OCI-LY7 (cell line): ENCODE results near the gene PATJ. TPM values are rescaled to one million over a fixed set of nuclear protein-coding genes. Genes with fewer than 3 reads are reported as not detected.

ENCODE experiments used
- BruUV-seq: library from RNA; stranded (reverse); fragments of 400-500 nt; replicated peaks from 2 replicates; lab custom pipeline; 2021; lab: Mats Ljungman, UMichigan
- CTCF ChIA-PET: fragments of 300-600 bp; sonication (Branson Sonifier 250); formaldehyde crosslinking; loops from one replicate; lab custom pipeline; 2022; ENCODE audit warnings: antibody characterized with exemption; ENCODE audit not compliant: unreplicated experiment; lab: Charles Lee
- POLR2A ChIA-PET: fragments of 300-600 bp; sonication (Branson Sonifier 250); formaldehyde crosslinking; loops from one replicate; lab custom pipeline; 2022; ENCODE audit warnings: antibody characterized with exemption; lab: Charles Lee
- DNase-seq: peaks from one replicate; pipeline ENCODE4 v3.0.0-alpha.2; 2015; ENCODE audit warnings: low spot score
- H2AFZ ChIP-seq: fragments of 200-600 bp; sonication (generic), shearing (Covaris generic); 2 replicates; pipeline ENCODE4 v1.6.1; 2014; ENCODE audit warnings: mild to moderate bottlenecking, antibody characterized with exemption, low read length, moderate library complexity
- H3K27ac ChIP-seq: fragments of 200-600 bp; sonication (generic); 2 replicates; pipeline ENCODE4 v1.5.1; 2014; ENCODE audit warnings: mixed run types, low read depth, mild to moderate bottlenecking, moderate library complexity, low read length, inconsistent platforms; ENCODE audit not compliant: poor library complexity, severe bottlenecking
- H3K36me3 ChIP-seq: fragments of 200-600 bp; sonication (generic); 2 replicates; pipeline ENCODE4 v1.6.1; 2014; ENCODE audit warnings: mild to moderate bottlenecking, antibody characterized with exemption, low read length, moderate library complexity, mixed read lengths; ENCODE audit not compliant: insufficient read depth
- H3K4me1 ChIP-seq: fragments of 200-600 bp; sonication (generic); 2 replicates; pipeline ENCODE4 v1.5.1; 2014; ENCODE audit warnings: mild to moderate bottlenecking, low read length; ENCODE audit not compliant: insufficient read depth, poor library complexity, severe bottlenecking
- H3K4me2 ChIP-seq: fragments of 200-600 bp; sonication (generic); 2 replicates; pipeline ENCODE4 v1.6.1; 2014; ENCODE audit warnings: mild to moderate bottlenecking, low read length
- H3K4me3 ChIP-seq: fragments of 200-600 bp; sonication (generic); 2 replicates; pipeline ENCODE4 v1.5.1; 2014; ENCODE audit warnings: mild to moderate bottlenecking, low read depth, low read length; ENCODE audit not compliant: poor library complexity, severe bottlenecking
- H3K79me2 ChIP-seq: fragments of 200-600 bp; sonication (generic); 2 replicates; pipeline ENCODE4 v1.6.1; 2016; ENCODE audit warnings: low read depth, mild to moderate bottlenecking, low read length, moderate library complexity, mixed read lengths; ENCODE audit not compliant: insufficient read depth
- H3K9me2 ChIP-seq: fragments of 200-600 bp; sonication (generic); 2 replicates; pipeline ENCODE4 v1.6.1; 2016; ENCODE audit warnings: mild to moderate bottlenecking, low read length, mixed read lengths; ENCODE audit not compliant: insufficient read depth
- H3K9me3 ChIP-seq: fragments of 200-600 bp; sonication (generic); 2 replicates; pipeline ENCODE4 v1.6.1; 2014; ENCODE audit warnings: mild to moderate bottlenecking, mixed run types, low read length, mixed read lengths
- H4K20me1 ChIP-seq: fragments of 200-600 bp; sonication (generic); 2 replicates; pipeline ENCODE4 v1.6.1; 2014; ENCODE audit warnings: mild to moderate bottlenecking, antibody characterized with exemption, low read length, moderate library complexity, mixed read lengths; ENCODE audit not compliant: insufficient read depth
- EZH2phosphoT487 ChIP-seq: fragments of 200-600 bp; sonication (generic); IDR thresholded peaks from 2 replicates; pipeline ENCODE4 v1.6.1; 2018; ENCODE audit warnings: low read depth, borderline replicate concordance, mild to moderate bottlenecking, mixed run types, antibody characterized with exemption, low read length, moderate library complexity, mixed read lengths
- intact Hi-C: fragments of 100-400 bp; cut with micrococcal nuclease; formaldehyde crosslinking; loops from one replicate; pipeline ENCODE4 v1.10.0; 2022; ENCODE audit not compliant: unreplicated experiment
- total RNA-seq, 2 experiments: library from RNA; depleted of rRNA in 1 of 2; stranded (reverse); fragments of >200 nt in 1 of 2; shearing (Covaris generic) in 1 of 2; gene quantifications; 2 replicates each; pipeline ENCODE4 v1.2.3, GENCODE V29; 2014 to 2022
- TF ChIP-seq, protein P1 (sequence below): fragments of 200-600 bp; sonication (generic); conservative IDR thresholded peaks from 2 replicates; pipeline ENCODE4 v1.5.1; 2014; ENCODE audit warnings: mild to moderate bottlenecking, antibody characterized with exemption, low read length, moderate library complexity, mixed read lengths

The PATJ gene
- total RNA-seq, 2 experiments from 2014 or later, result 0.95 to 4.0 TPM

- no peak overlapping the region for H3K4me3 ChIP-seq
Measured at GRCh38 chr1:62040973-62041372, 298.7 kb downstream of the PATJ start.

DNA sequence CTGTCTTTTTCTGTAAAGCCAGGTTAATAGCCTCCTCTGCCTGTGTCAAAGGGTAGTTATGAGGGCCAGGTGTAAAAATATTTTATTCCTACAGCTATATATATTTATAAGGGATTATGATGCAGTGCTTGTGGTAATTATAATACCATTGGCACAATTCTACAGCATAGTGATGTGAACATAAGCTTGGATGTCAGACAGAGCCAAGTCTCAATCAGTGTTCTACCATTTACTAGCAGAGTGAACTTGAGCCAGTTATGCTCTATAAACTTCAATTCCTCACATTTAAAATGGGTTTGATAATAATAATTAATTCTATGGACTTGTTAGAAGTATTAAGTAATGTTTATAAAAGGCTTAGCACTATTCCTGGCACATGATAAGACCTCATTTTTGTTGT, 300.9 kb downstream of the PATJ start:
- Histone ChIP-seq H3K4me1 (no peaks in the 10 kb centered on the region), H2AFZ (no peak overlapping the region), H3K4me3 (no peak overlapping the region), H4K20me1 (no peaks in the 10 kb centered on the region), H3K9me3 (no peaks in the 10 kb centered on the region), H3K79me2 (no peaks in the 10 kb centered on the region), H3K9me2 (no peaks in the 10 kb centered on the region), H3K4me2 (no peak overlapping the region), H3K36me3 (no peaks in the 10 kb centered on the region), H3K27ac (no peak overlapping the region)
- no peak for TF ChIP-seq EZH2phosphoT487
- TF ChIP-seq, protein P1, sequence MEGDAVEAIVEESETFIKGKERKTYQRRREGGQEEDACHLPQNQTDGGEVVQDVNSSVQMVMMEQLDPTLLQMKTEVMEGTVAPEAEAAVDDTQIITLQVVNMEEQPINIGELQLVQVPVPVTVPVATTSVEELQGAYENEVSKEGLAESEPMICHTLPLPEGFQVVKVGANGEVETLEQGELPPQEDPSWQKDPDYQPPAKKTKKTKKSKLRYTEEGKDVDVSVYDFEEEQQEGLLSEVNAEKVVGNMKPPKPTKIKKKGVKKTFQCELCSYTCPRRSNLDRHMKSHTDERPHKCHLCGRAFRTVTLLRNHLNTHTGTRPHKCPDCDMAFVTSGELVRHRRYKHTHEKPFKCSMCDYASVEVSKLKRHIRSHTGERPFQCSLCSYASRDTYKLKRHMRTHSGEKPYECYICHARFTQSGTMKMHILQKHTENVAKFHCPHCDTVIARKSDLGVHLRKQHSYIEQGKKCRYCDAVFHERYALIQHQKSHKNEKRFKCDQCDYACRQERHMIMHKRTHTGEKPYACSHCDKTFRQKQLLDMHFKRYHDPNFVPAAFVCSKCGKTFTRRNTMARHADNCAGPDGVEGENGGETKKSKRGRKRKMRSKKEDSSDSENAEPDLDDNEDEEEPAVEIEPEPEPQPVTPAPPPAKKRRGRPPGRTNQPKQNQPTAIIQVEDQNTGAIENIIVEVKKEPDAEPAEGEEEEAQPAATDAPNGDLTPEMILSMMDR, result no peak
- BruUV-seq, result no TSS peak
- no peak for DNase-seq
- ChIA-PET POLR2A (no interaction called here), CTCF (no interaction called here)
- intact Hi-C loops, result no loop called here

More at GRCh38 chr1:62040973-62041372, 298.7 kb downstream of the PATJ start:
- Histone ChIP-seq H2AFZ (no peak overlapping the region), H3K4me2 (no peak overlapping the region), H3K27ac (no peak overlapping the region), H3K9me2 (no peaks in the 10 kb centered on the region), H3K36me3 (no peaks in the 10 kb centered on the region), H3K9me3 (no peaks in the 10 kb centered on the region), H4K20me1 (no peaks in the 10 kb centered on the region), H3K4me1 (no peaks in the 10 kb centered on the region), H3K79me2 (no peaks in the 10 kb centered on the region)
- ChIA-PET CTCF (no interaction called here), POLR2A (no interaction called here)
- no peak for TF ChIP-seq EZH2phosphoT487
- TF ChIP-seq, protein P1, result no peak
- intact Hi-C loops, result no loop called here
- BruUV-seq, result no TSS peak
- DNase-seq, result no peak

DNA sequence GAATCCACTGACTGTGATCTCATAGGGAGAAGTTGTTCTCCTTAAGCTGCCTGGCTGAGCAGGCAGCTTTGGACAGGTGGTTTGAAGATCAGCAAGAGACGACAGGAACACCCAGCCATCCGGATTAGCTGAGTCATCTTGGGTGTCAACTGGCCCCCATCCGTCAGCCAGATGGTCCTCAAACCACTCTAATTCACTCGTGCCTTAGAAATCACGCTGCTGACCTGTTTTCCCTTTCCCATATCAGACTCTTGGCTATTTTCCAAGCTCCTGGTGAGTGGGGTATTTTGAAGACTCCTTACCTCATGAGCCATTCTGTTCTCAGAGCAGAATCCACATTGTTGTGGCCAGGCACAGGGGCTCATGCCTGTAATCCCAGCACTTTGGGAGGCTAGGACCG, 303.3 kb downstream of the PATJ start:
- Histone ChIP-seq H3K9me3 (no peaks in the 10 kb centered on the region), H2AFZ (no peak overlapping the region), H3K4me3 (no peak overlapping the region), H3K4me2 (no peak overlapping the region), H4K20me1 (no peaks in the 10 kb centered on the region), H3K36me3 (no peaks in the 10 kb centered on the region), H3K79me2 (no peaks in the 10 kb centered on the region), H3K9me2 (no peaks in the 10 kb centered on the region), H3K4me1 (no peaks in the 10 kb centered on the region), H3K27ac (no peak overlapping the region)
- ChIA-PET CTCF (interaction anchor here (0.6 kb wide), 1 partner anchor 537 kb away, joined by 3 read pairs; no protein-coding TSS in a partner anchor), POLR2A (no interaction called here)
- TF ChIP-seq, protein P1, result no peak
- no peak for TF ChIP-seq EZH2phosphoT487
- BruUV-seq, result no TSS peak
- intact Hi-C loops, result no loop called here
- no peak for DNase-seq
